Cardiac muscle cell (in vitro differentiated cells and primary cell): ENCODE measurements around the gene ABCC4. TPM values are rescaled to one million over a fixed set of nuclear protein-coding genes. Genes with fewer than 3 reads are reported as not detected.

Experiments used
- DNase-seq, 2 donors: peaks; one replicate each; pipeline versions ENCODE4 v3.0.0 to v3.0.0-alpha.2; 2010 to 2017; ENCODE audit warnings: low read depth in 1 of 2, low spot score in 1 of 2
- H3K27ac ChIP-seq: fragments of 200-600 bp; sonication (generic); 2 replicates; pipeline ENCODE4 v1.5.1; 2016
- H3K27me3 ChIP-seq: fragments of 200-600 bp; sonication (generic); 2 replicates; pipeline ENCODE4 v1.6.0; 2016; ENCODE audit warnings: control low read depth
- H3K36me3 ChIP-seq: fragments of 200-600 bp; sonication (generic); 2 replicates; pipeline ENCODE4 v1.5.1; 2016; ENCODE audit warnings: control low read depth
- H3K4me1 ChIP-seq: fragments of 200-600 bp; sonication (generic); 2 replicates; pipeline ENCODE4 v1.8.1; 2017; ENCODE audit warnings: low read depth, mild to moderate bottlenecking, mixed run types
- H3K4me3 ChIP-seq: fragments of 200-600 bp; sonication (generic); 2 replicates; pipeline ENCODE4 v1.5.1; 2016; ENCODE audit warnings: mild to moderate bottlenecking
- H3K9me3 ChIP-seq: fragments of 200-600 bp; sonication (generic); 2 replicates; pipeline ENCODE4 v1.5.1; 2017; ENCODE audit warnings: low read depth, mild to moderate bottlenecking, control low read depth
- polyA plus RNA-seq: library from polyadenylated mRNA; unstranded; fragments of >200 nt; fragmentation: Nextera tagmentation; extraction: Ambion mirVana; gene quantifications from 2 replicates; pipeline ENCODE4 v1.2.1, GENCODE V29; 2016
- total RNA-seq: library from RNA; depleted of rRNA; stranded (reverse); fragments of >200 nt; gene quantifications from 2 replicates; pipeline ENCODE4 v1.2.3, GENCODE V29; 2016
- TF ChIP-seq, protein P1 (sequence below): IDR thresholded peaks from 2 replicates; pipeline ENCODE4 v1.5.1; 2012; ENCODE audit warnings: low read depth, mild to moderate bottlenecking, low read length

ABCC4 gene
- total and polyA plus RNA-seq, 2 experiments from 2014 or later: 1.6 to 5.0 TPM

DNA sequence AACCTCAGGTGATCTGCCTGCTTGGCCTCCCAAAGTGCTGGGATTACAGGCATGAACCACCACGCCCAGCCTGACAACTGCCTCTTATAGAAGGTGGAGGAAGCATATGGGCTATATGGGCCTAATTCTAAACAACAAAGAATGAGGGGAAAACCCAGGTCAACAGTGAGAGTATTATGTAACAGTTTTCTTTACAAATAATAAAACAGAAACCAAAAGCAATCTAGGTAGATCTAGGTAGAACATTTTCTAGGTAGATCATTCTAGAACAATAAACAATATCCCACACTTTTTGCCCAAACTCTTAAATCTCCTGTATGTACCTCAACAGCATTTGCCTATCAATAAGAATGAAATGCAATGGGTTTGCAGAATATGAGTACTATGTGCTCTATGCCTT is 267.4 kb downstream of the ABCC4 start:
- DNase-seq: no peak
- no peaks in the 10 kb centered on the region for H3K36me3 ChIP-seq
- TF ChIP-seq, protein P1, sequence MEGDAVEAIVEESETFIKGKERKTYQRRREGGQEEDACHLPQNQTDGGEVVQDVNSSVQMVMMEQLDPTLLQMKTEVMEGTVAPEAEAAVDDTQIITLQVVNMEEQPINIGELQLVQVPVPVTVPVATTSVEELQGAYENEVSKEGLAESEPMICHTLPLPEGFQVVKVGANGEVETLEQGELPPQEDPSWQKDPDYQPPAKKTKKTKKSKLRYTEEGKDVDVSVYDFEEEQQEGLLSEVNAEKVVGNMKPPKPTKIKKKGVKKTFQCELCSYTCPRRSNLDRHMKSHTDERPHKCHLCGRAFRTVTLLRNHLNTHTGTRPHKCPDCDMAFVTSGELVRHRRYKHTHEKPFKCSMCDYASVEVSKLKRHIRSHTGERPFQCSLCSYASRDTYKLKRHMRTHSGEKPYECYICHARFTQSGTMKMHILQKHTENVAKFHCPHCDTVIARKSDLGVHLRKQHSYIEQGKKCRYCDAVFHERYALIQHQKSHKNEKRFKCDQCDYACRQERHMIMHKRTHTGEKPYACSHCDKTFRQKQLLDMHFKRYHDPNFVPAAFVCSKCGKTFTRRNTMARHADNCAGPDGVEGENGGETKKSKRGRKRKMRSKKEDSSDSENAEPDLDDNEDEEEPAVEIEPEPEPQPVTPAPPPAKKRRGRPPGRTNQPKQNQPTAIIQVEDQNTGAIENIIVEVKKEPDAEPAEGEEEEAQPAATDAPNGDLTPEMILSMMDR: no peak
- no peaks in the 10 kb centered on the region for H3K9me3 ChIP-seq
- no peak overlapping the region for H3K4me3 ChIP-seq
- no peaks in the 10 kb centered on the region for H3K4me1 ChIP-seq
- H3K27me3 ChIP-seq: no peaks in the 10 kb centered on the region
- no peak overlapping the region for H3K27ac ChIP-seq

DNA sequence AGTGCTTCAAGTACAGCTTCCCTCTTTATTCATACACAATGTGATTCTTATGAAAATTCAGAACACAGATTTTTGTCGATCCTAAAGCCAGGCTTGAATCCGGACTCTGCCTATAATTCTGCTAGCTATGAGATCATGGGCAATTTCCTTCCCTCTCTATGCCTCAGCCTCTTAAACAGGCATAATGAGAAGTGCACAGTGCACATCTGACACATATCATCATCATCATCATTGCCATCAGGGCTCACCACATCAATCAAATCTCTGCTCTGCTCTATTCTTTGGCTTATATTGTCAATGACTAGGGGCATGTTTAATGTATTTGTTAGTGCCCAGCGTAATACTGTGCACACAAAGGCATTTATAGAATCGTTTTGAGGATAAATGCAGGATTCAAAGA is 269.1 kb downstream of the ABCC4 start:
- Histone ChIP-seq H3K9me3 (no peaks in the 10 kb centered on the region), H3K36me3 (no peaks in the 10 kb centered on the region), H3K27ac (no peak overlapping the region), H3K4me1 (no peaks in the 10 kb centered on the region), H3K27me3 (no peaks in the 10 kb centered on the region), H3K4me3 (no peak overlapping the region)
- TF ChIP-seq, protein P1: no peak
- no peak for DNase-seq

DNA sequence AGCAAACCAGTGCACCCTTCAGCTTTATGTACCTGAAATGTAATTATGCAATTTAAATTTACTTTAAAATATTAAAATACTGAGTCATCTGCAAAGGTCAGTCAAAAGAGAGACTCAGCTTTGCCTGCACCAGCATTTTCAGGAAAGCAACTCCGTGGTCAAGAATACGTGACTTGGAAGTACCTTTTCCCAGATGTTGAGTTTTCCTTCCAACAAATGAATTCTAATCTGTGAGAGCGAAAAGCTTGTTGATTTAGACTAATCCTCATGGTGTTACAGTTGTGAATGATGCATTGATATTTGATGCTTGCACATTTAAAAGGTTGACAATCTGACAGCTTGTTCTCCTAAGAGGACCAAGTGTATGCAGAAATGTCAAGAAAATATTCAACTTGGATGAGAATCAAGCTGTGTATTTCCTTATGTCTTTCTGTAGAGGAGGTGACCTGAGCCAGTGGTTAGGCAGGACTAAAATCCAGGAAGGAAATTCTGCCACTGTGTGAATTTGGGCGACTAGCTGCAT is 270.4 kb downstream of the ABCC4 start:
- Histone ChIP-seq H3K9me3 (no peaks in the 10 kb centered on the region), H3K4me3 (no peak overlapping the region), H3K27me3 (no peaks in the 10 kb centered on the region), H3K4me1 (no peaks in the 10 kb centered on the region), H3K27ac (no peak overlapping the region), H3K36me3 (no peaks in the 10 kb centered on the region)
- DNase-seq: no peak
- TF ChIP-seq, protein P1: no peak

DNA sequence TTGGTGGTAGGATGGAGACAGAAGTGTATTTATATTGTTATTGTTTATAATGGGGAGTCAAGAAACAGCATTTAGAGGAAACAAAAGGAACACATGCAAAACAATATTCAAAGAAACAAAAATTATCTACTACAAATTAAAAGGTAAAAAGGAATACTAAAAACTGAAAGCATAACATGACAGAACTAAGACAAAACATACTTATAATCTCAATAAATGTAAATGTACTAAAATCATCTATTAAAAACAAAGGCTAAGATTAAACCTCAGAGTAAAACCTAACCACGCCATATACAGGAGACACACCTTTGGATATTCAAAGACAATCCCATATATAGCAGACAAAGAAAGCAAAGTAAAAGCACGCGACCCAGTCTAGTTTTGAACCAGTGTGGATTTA is 273.6 kb downstream of the ABCC4 start:
- H3K27ac ChIP-seq: no peak overlapping the region
- DNase-seq: no peak
- H3K36me3 ChIP-seq: no peaks in the 10 kb centered on the region
- H3K4me1 ChIP-seq: no peaks in the 10 kb centered on the region
- no peaks in the 10 kb centered on the region for H3K9me3 ChIP-seq
- H3K4me3 ChIP-seq: no peak overlapping the region
- TF ChIP-seq, protein P1: no peak
- no peaks in the 10 kb centered on the region for H3K27me3 ChIP-seq

DNA sequence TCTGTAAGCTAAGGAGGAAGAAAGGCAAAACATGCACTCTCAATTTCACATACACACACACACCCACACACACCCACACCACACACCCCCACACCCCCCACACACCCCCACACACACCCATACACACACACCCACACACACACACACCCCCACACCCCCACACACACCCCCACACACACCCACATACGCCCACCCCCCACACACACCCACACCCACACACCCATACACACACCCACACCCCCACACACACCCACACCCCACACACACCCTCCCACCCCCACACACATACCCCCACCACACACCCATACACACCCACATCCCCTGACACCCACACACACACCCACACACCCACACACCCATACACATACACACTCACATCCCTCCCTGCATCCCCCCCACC is 276.1 kb downstream of the ABCC4 start:
- Histone ChIP-seq H3K27me3 (no peaks in the 10 kb centered on the region), H3K4me3 (no peak overlapping the region), H3K9me3 (no peaks in the 10 kb centered on the region), H3K4me1 (no peaks in the 10 kb centered on the region), H3K27ac (no peak overlapping the region), H3K36me3 (no peaks in the 10 kb centered on the region)
- no peak for DNase-seq
- TF ChIP-seq, protein P1: no peak

DNA sequence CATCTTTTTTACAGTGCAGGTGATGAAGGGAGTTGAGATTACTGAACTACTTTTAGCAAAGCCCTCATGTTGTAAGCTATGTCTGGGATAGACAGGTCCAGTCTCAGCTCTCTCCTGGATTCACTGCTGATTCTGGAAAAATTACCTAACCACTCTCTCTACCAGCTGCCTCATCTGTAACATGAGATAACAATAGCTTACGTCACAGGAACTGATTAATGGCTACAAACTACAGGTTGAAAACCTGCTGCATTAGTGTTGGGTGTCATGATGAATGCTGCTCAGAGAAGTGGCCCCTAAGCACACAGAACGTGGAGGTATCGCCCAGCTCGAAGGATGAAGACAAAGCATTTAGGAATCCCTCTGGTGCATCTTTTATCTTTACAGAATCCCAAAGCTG is 277.8 kb downstream of the ABCC4 start:
- DNase-seq: no peak
- Histone ChIP-seq H3K27ac (no peak overlapping the region), H3K36me3 (no peaks in the 10 kb centered on the region), H3K4me3 (no peak overlapping the region), H3K27me3 (no peaks in the 10 kb centered on the region), H3K4me1 (no peaks in the 10 kb centered on the region), H3K9me3 (no peaks in the 10 kb centered on the region)
- TF ChIP-seq, protein P1: no peak
